Keratinocyte (primary cell): ENCODE data around the gene TMEM132C. TPM values are rescaled to one million over a fixed set of nuclear protein-coding genes. Genes with fewer than 3 reads are reported as not detected.

ENCODE experiments used
- DNase-seq: peaks from one replicate; pipeline ENCODE4 v3.0.0-alpha.2; 2011; ENCODE audit warnings: low read depth, missing footprints, low spot score
- FAIRE-seq: peaks from 2 replicates; lab custom pipeline; 2011; peaks lifted over from hg19 to GRCh38; lab: Jason Lieb, UNC
- H2AFZ ChIP-seq: 2 replicates; pipeline ENCODE4 v1.6.0; 2012; ENCODE audit warnings: low read length, control low read depth, inconsistent platforms; ENCODE audit not compliant: control insufficient read depth
- H3K27ac ChIP-seq: 2 replicates; pipeline ENCODE4 v1.5.1; 2011; ENCODE audit warnings: low read length; ENCODE audit not compliant: control insufficient read depth, insufficient read depth
- H3K27me3 ChIP-seq: 3 replicates; pipeline ENCODE4 v1.6.0; 2011; ENCODE audit warnings: low read length; ENCODE audit not compliant: control insufficient read depth, insufficient read depth; ENCODE audit errors: extremely low read depth
- H3K36me3 ChIP-seq, 2 experiments: 2 replicates in 1 of 2; 3 replicates in 1 of 2; pipeline ENCODE4 v1.5.1; 2011; ENCODE audit warnings: low read length in 2 of 2, mild to moderate bottlenecking in 1 of 2; ENCODE audit not compliant: control insufficient read depth in 2 of 2, insufficient read depth in 2 of 2; ENCODE audit errors: extremely low read depth in 1 of 2
- H3K4me1 ChIP-seq: 3 replicates; pipeline ENCODE4 v1.5.1; 2011; ENCODE audit warnings: low read length; ENCODE audit not compliant: control insufficient read depth, insufficient read depth; ENCODE audit errors: extremely low read depth
- H3K4me2 ChIP-seq: 3 replicates; pipeline ENCODE4 v1.6.0; 2011; ENCODE audit warnings: low read depth, low read length; ENCODE audit not compliant: control insufficient read depth, insufficient read depth; ENCODE audit errors: extremely low read depth
- H3K4me3 ChIP-seq, 3 experiments: fragments of 200-600 bp in 1 of 3; sonication (generic) in 1 of 3; 2 replicates in 2 of 3; 3 replicates in 1 of 3; pipeline ENCODE4 v1.5.1; 2011 to 2016; ENCODE audit warnings: low read length in 3 of 3, mild to moderate bottlenecking in 3 of 3, control low read depth in 2 of 3, inconsistent platforms in 1 of 3, low read depth in 1 of 3, mixed read lengths in 1 of 3, mixed run types in 1 of 3, moderate library complexity in 1 of 3; ENCODE audit not compliant: control insufficient read depth in 2 of 3, insufficient read depth in 2 of 3; ENCODE audit errors: extremely low read depth in 1 of 3
- H3K79me2 ChIP-seq: 2 replicates; pipeline ENCODE4 v1.6.0; 2012; ENCODE audit warnings: low read length; ENCODE audit not compliant: control insufficient read depth, insufficient read depth
- H3K9ac ChIP-seq: 3 replicates; pipeline ENCODE4 v1.6.0; 2011; ENCODE audit warnings: low read length; ENCODE audit not compliant: control insufficient read depth, insufficient read depth; ENCODE audit errors: extremely low read depth
- H3K9me1 ChIP-seq: 3 replicates; pipeline ENCODE4 v1.6.0; 2011; ENCODE audit warnings: low read length; ENCODE audit not compliant: control insufficient read depth, insufficient read depth; ENCODE audit errors: extremely low read depth
- H3K9me3 ChIP-seq: 2 replicates; pipeline ENCODE4 v1.5.1; 2012; ENCODE audit warnings: low read depth, low read length; ENCODE audit not compliant: control insufficient read depth
- H4K20me1 ChIP-seq: 3 replicates; pipeline ENCODE4 v1.6.0; 2011; ENCODE audit warnings: low read length; ENCODE audit not compliant: control insufficient read depth, insufficient read depth; ENCODE audit errors: extremely low read depth
- CTCF ChIP-seq, 3 experiments: IDR thresholded peaks in 1 of 3; conservative IDR thresholded peaks in 1 of 3; optimal IDR thresholded peaks in 1 of 3; 2 replicates in 2 of 3; 3 replicates in 1 of 3; pipeline versions ENCODE3 to v1.5.1; 2011; ENCODE audit warnings: low read length in 3 of 3, mild to moderate bottlenecking in 3 of 3, moderate library complexity in 2 of 3, control low read depth in 1 of 3, inconsistent platforms in 1 of 3; ENCODE audit not compliant: insufficient read depth in 2 of 3; ENCODE audit errors: extremely low read depth in 1 of 3
- EZH2 ChIP-seq: IDR thresholded peaks from one replicate; pipeline ENCODE4 v1.6.1; 2012; ENCODE audit warnings: inconsistent platforms, mild to moderate bottlenecking, low read length, moderate library complexity
- dilution Hi-C: fragments of 300-500 bp; cut with MboI; formaldehyde crosslinking; loops from one replicate; pipeline ENCODE4 v1.7.0; 2020; ENCODE audit warnings: low sequenced_read_pairs; ENCODE audit not compliant: extremely low pct_ligation_motif_present
- polyA plus RNA-seq, 5 experiments: library from polyadenylated mRNA; depleted of rRNA in 3 of 5; stranded (reverse) in 3 of 5; stranded (forward) in 1 of 5; unstranded in 1 of 5; fragments of >200 nt; gene quantifications; 1 replicate in 1 of 5; 2 replicates in 3 of 5; 3 replicates in 1 of 5; pipeline versions ENCODE4 v1.2.1 to v1.2.3, GENCODE V29; 2011 to 2012; ENCODE audit warnings: missing spikeins in 2 of 5, low read depth in 1 of 5, low replicate concordance in 1 of 5

TMEM132C gene
- polyA plus RNA-seq, 1 donor (not counting 4 experiments of a cell fraction or from before 2014, with no cell fraction given), result not detected

GRCh38 chr12:128423205-128423604 lies 156.2 kb downstream of the TMEM132C start:
- no peaks in the 10 kb centered on the region for H3K9me1 ChIP-seq
- no peaks in the 10 kb centered on the region for H3K4me1 ChIP-seq
- dilution Hi-C loops, result no loop called here
- no peak overlapping the region for H3K4me2 ChIP-seq
- TF ChIP-seq CTCF (optimal IDR thresholded peaks at IDR 0.05 in 1 of 3, IDR thresholded peaks at IDR 0.05 in 1 of 3, conservative IDR thresholded peaks at IDR 0.05 in 1 of 3; ENCODE audit: extremely low read depth in 1 of 3, insufficient read depth in 2 of 3, low read length in 3 of 3) (no peak), EZH2 (no peak)
- H3K4me3 ChIP-seq, result no peak overlapping the region
- no peaks in the 10 kb centered on the region for H3K27me3 ChIP-seq
- DNase-seq (no peak), FAIRE-seq (no peak)
- no peak overlapping the region for H3K9ac ChIP-seq
- H2AFZ ChIP-seq, result no peak overlapping the region
- H4K20me1 ChIP-seq, result no peaks in the 10 kb centered on the region
- H3K79me2 ChIP-seq, result no peaks in the 10 kb centered on the region
- no peaks in the 10 kb centered on the region for H3K9me3 ChIP-seq
- no peak overlapping the region for H3K27ac ChIP-seq
- H3K36me3 ChIP-seq, result no peaks in the 10 kb centered on the region

GRCh38 chr12:128424931-128425431 lies 158.0 kb downstream of the TMEM132C start:
- FAIRE-seq, result no peak
- H3K36me3 ChIP-seq, result no peaks in the 10 kb centered on the region
- no peak overlapping the region for H3K27ac ChIP-seq
- H3K9me3 ChIP-seq, result no peaks in the 10 kb centered on the region
- H3K4me1 ChIP-seq, result no peaks in the 10 kb centered on the region
- no peak overlapping the region for H3K4me3 ChIP-seq
- dilution Hi-C loops, result no loop called here
- TF ChIP-seq EZH2 (no peak), CTCF (optimal IDR thresholded peaks at IDR 0.05 in 1 of 3, IDR thresholded peaks at IDR 0.05 in 1 of 3, conservative IDR thresholded peaks at IDR 0.05 in 1 of 3; ENCODE audit: extremely low read depth in 1 of 3, insufficient read depth in 2 of 3, low read length in 3 of 3) (no peak)
- no peaks in the 10 kb centered on the region for H3K9me1 ChIP-seq
- no peak overlapping the region for H3K4me2 ChIP-seq
- no peak for DNase-seq
- no peak overlapping the region for H2AFZ ChIP-seq
- H4K20me1 ChIP-seq, result no peaks in the 10 kb centered on the region
- H3K27me3 ChIP-seq, result no peaks in the 10 kb centered on the region
- H3K79me2 ChIP-seq, result no peaks in the 10 kb centered on the region
- H3K9ac ChIP-seq, result no peak overlapping the region
